Neural cell (in vitro differentiated cells): ENCODE measurements around the gene HS2ST1. TPM values are rescaled to one million over a fixed set of nuclear protein-coding genes. Genes with fewer than 3 reads are reported as not detected.

Source experiments
- H2AFZ ChIP-seq: fragments of 200-600, 300-800 bp; sonication (generic), shearing (Covaris generic); 2 replicates; pipeline ENCODE4 v1.6.0; 2014; ENCODE audit warnings: low read depth, mild to moderate bottlenecking, antibody characterized with exemption, low read length, moderate library complexity
- H3F3A ChIP-seq: fragments of 200-600 bp; shearing (Covaris generic); 2 replicates; pipeline ENCODE4 v1.6.1; 2016; ENCODE audit warnings: mild to moderate bottlenecking, moderate library complexity, mixed read lengths, antibody characterized with exemption, low read length; ENCODE audit not compliant: insufficient read depth, poor library complexity, severe bottlenecking
- H3K27ac ChIP-seq: fragments of 200-600, 300-800 bp; sonication (generic), shearing (Covaris generic); 2 replicates; pipeline ENCODE4 v1.5.1; 2014; ENCODE audit warnings: mild to moderate bottlenecking, low read length, moderate library complexity
- H3K27me3 ChIP-seq: fragments of 300-800, 200-600 bp; sonication (generic), shearing (Covaris generic); 2 replicates; pipeline ENCODE4 v1.6.0; 2014; ENCODE audit warnings: mild to moderate bottlenecking, low read depth, low read length, moderate library complexity; ENCODE audit not compliant: insufficient read depth
- H3K36me3 ChIP-seq: fragments of 300-800, 200-600 bp; sonication (generic), shearing (Covaris generic); 2 replicates; pipeline ENCODE4 v1.5.1; 2014; ENCODE audit warnings: mild to moderate bottlenecking, antibody characterized with exemption, low read length, moderate library complexity; ENCODE audit not compliant: insufficient read depth
- H3K4me2 ChIP-seq: fragments of 300-800, 200-600 bp; sonication (generic), shearing (Covaris generic); 2 replicates; pipeline ENCODE4 v1.6.0; 2014; ENCODE audit warnings: mild to moderate bottlenecking, low read length
- H3K4me3 ChIP-seq: fragments of 300-800, 200-600 bp; sonication (generic), shearing (Covaris generic); 2 replicates; pipeline ENCODE4 v1.5.1; 2014; ENCODE audit warnings: mild to moderate bottlenecking, low read length, moderate library complexity
- H3K79me2 ChIP-seq: fragments of 200-600 bp; shearing (Covaris generic); replicated peaks from 2 replicates; pipeline ENCODE4 v1.6.0; 2014; ENCODE audit warnings: mild to moderate bottlenecking, low read length, moderate library complexity; ENCODE audit not compliant: insufficient read depth
- H3K9ac ChIP-seq: fragments of 300-800, 200-600 bp; sonication (generic), shearing (Covaris generic); 2 replicates; pipeline ENCODE4 v1.6.1; 2016; ENCODE audit warnings: mild to moderate bottlenecking, low read length, mixed read lengths
- H3K9me2 ChIP-seq: fragments of 200-600 bp; shearing (Covaris generic); 2 replicates; pipeline ENCODE4 v1.6.1; 2016; ENCODE audit warnings: mild to moderate bottlenecking, low read length, mixed read lengths; ENCODE audit not compliant: insufficient read depth
- H3K9me3 ChIP-seq: fragments of 200-600, 300-800 bp; sonication (generic), shearing (Covaris generic); 2 replicates; pipeline ENCODE4 v1.6.1; 2016; ENCODE audit warnings: mild to moderate bottlenecking, mixed run types, low read length, moderate library complexity, mixed read lengths
- H4K20me1 ChIP-seq: fragments of 200-600 bp; shearing (Covaris generic); 2 replicates; pipeline ENCODE4 v1.6.1; 2016; ENCODE audit warnings: mild to moderate bottlenecking, mixed run types; ENCODE audit not compliant: insufficient read depth
- EP300 ChIP-seq: fragments of 450-650 bp; conservative IDR thresholded peaks from 2 replicates; pipeline ENCODE4 v1.6.1; 2014; ENCODE audit warnings: antibody characterized with exemption, mild to moderate bottlenecking, moderate library complexity; ENCODE audit not compliant: poor library complexity, severe bottlenecking
- EZH2 ChIP-seq: fragments of 200-600, 300-800 bp; shearing (Covaris generic), sonication (generic); IDR thresholded peaks from 2 replicates; pipeline ENCODE4 v1.6.1; 2014; ENCODE audit warnings: antibody characterized with exemption, low read length, borderline replicate concordance, mild to moderate bottlenecking; ENCODE audit not compliant: insufficient read depth, poor library complexity, severe bottlenecking
- MXI1 ChIP-seq: fragments of 450-650 bp; conservative IDR thresholded peaks from 2 replicates; pipeline ENCODE4 v1.6.1; 2014; ENCODE audit warnings: antibody characterized with exemption, mild to moderate bottlenecking; ENCODE audit not compliant: poor library complexity, severe bottlenecking
- POLR2AphosphoS5 ChIP-seq: IDR thresholded peaks from 2 replicates; pipeline ENCODE4 v1.6.1; 2012
- RAD21 ChIP-seq: fragments of 450-650 bp; conservative IDR thresholded peaks from 2 replicates; pipeline ENCODE4 v1.6.1; 2014; ENCODE audit warnings: antibody characterized with exemption, mild to moderate bottlenecking, moderate library complexity
- SMC3 ChIP-seq: fragments of 450-650 bp; conservative IDR thresholded peaks from 2 replicates; pipeline ENCODE4 v1.6.1; 2014; ENCODE audit warnings: antibody characterized with exemption, mild to moderate bottlenecking, moderate library complexity; ENCODE audit not compliant: poor library complexity
- TAF1 ChIP-seq: IDR thresholded peaks from 2 replicates; pipeline ENCODE4 v1.6.1; 2012; ENCODE audit warnings: low read depth
- polyA plus RNA-seq: library from polyadenylated mRNA; depleted of rRNA; stranded (reverse); fragments of >200 nt; gene quantifications from 2 replicates; pipeline ENCODE4 v1.2.3, GENCODE V29; 2014
- TF ChIP-seq, protein P1 (sequence below): fragments of 450-650 bp; IDR thresholded peaks from 2 replicates; pipeline ENCODE4 v1.5.1; 2014; ENCODE audit warnings: antibody characterized with exemption, mild to moderate bottlenecking, moderate library complexity; ENCODE audit not compliant: poor library complexity, severe bottlenecking
- TF ChIP-seq, protein P2 (sequence below): IDR thresholded peaks from 2 replicates; pipeline ENCODE4 v1.6.1; 2012; ENCODE audit warnings: borderline replicate concordance

The HS2ST1 gene
- polyA plus RNA-seq, 1 donor from 2014 or later, result 24.7 TPM

DNA sequence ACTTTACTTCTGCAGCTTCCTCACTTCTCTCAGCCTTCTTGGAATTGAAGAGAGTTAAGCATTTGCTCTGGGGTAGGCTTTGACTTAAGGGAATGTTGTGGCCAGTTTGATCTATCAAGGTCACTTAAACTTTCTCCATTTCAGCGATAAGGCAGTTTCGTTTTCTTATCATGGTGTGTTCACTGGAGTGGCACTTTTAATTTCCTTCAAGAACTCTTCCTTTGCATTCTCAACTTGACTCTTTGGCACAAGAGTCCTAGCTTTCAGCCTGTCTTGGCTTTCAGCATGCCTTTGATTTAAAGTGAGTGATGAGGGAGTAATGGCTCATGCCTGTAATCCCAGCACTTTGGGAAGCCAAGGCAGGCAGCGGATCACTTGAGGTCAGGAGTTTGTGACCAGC lies 38.7 kb downstream of the HS2ST1 start:
- no peak overlapping the region for H3K9ac ChIP-seq
- H3K27ac ChIP-seq, result no peak overlapping the region
- H3K4me3 ChIP-seq, result no peak overlapping the region
- H3K27me3 ChIP-seq, result no peaks in the 10 kb centered on the region
- H2AFZ ChIP-seq, result no peak overlapping the region
- no peak overlapping the region for H3K4me2 ChIP-seq
- H3F3A ChIP-seq, result no peaks in the 10 kb centered on the region
- H3K79me2 ChIP-seq, result peaks cover 14% of the 10 kb centered on the region
- H3K36me3 ChIP-seq, result no peaks in the 10 kb centered on the region
- H4K20me1 ChIP-seq, result no peaks in the 10 kb centered on the region
- no peaks in the 10 kb centered on the region for H3K9me3 ChIP-seq
- TF ChIP-seq POLR2AphosphoS5, result no peak
- no peak for TF ChIP-seq TAF1
- TF ChIP-seq, protein P1, sequence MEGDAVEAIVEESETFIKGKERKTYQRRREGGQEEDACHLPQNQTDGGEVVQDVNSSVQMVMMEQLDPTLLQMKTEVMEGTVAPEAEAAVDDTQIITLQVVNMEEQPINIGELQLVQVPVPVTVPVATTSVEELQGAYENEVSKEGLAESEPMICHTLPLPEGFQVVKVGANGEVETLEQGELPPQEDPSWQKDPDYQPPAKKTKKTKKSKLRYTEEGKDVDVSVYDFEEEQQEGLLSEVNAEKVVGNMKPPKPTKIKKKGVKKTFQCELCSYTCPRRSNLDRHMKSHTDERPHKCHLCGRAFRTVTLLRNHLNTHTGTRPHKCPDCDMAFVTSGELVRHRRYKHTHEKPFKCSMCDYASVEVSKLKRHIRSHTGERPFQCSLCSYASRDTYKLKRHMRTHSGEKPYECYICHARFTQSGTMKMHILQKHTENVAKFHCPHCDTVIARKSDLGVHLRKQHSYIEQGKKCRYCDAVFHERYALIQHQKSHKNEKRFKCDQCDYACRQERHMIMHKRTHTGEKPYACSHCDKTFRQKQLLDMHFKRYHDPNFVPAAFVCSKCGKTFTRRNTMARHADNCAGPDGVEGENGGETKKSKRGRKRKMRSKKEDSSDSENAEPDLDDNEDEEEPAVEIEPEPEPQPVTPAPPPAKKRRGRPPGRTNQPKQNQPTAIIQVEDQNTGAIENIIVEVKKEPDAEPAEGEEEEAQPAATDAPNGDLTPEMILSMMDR, result no peak
- TF ChIP-seq, protein P2, sequence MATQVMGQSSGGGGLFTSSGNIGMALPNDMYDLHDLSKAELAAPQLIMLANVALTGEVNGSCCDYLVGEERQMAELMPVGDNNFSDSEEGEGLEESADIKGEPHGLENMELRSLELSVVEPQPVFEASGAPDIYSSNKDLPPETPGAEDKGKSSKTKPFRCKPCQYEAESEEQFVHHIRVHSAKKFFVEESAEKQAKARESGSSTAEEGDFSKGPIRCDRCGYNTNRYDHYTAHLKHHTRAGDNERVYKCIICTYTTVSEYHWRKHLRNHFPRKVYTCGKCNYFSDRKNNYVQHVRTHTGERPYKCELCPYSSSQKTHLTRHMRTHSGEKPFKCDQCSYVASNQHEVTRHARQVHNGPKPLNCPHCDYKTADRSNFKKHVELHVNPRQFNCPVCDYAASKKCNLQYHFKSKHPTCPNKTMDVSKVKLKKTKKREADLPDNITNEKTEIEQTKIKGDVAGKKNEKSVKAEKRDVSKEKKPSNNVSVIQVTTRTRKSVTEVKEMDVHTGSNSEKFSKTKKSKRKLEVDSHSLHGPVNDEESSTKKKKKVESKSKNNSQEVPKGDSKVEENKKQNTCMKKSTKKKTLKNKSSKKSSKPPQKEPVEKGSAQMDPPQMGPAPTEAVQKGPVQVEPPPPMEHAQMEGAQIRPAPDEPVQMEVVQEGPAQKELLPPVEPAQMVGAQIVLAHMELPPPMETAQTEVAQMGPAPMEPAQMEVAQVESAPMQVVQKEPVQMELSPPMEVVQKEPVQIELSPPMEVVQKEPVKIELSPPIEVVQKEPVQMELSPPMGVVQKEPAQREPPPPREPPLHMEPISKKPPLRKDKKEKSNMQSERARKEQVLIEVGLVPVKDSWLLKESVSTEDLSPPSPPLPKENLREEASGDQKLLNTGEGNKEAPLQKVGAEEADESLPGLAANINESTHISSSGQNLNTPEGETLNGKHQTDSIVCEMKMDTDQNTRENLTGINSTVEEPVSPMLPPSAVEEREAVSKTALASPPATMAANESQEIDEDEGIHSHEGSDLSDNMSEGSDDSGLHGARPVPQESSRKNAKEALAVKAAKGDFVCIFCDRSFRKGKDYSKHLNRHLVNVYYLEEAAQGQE, result no peak
- TF ChIP-seq RAD21, result no peak
- TF ChIP-seq EP300, result no peak
- TF ChIP-seq MXI1, result no peak
- no peak for TF ChIP-seq SMC3
- no peak for TF ChIP-seq EZH2
- no peaks in the 10 kb centered on the region for H3K9me2 ChIP-seq

DNA sequence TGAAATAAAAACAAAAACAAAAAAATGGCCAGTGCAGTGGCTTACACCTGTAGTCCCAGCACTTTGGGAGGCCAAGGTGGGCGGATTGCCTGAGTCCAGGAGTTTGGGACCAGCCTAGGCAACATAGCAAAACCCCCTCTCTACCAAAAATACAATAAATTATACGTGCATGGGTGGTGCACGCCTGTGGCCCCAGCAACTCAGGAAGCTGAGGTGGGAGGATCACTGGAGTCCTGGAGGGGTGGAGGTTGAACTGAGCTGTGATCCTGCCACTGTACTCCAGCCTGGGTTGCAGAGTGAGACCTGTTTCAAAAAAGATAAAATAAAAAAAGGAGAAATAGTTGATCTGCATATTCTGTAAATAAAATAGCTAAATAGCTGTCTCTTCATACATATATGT lies 41.2 kb downstream of the HS2ST1 start:
- Histone ChIP-seq H2AFZ (no peak overlapping the region), H3F3A (no peaks in the 10 kb centered on the region), H3K9me3 (peaks cover 5% of the 10 kb centered on the region), H3K4me3 (no peak overlapping the region), H3K9ac (no peak overlapping the region), H3K4me2 (no peak overlapping the region), H3K27ac (no peak overlapping the region), H3K9me2 (no peaks in the 10 kb centered on the region), H3K27me3 (no peaks in the 10 kb centered on the region), H3K36me3 (no peaks in the 10 kb centered on the region), H4K20me1 (no peaks in the 10 kb centered on the region), H3K79me2 (peaks cover 6% of the 10 kb centered on the region)
- no peak for TF ChIP-seq MXI1
- TF ChIP-seq, protein P1, result no peak
- TF ChIP-seq RAD21, result no peak
- no peak for TF ChIP-seq EP300
- no peak for TF ChIP-seq EZH2
- no peak for TF ChIP-seq TAF1
- TF ChIP-seq, protein P2, result no peak
- TF ChIP-seq SMC3, result no peak
- no peak for TF ChIP-seq POLR2AphosphoS5
